Caki2 (cell line): ENCODE results near the gene ARAP1. TPM values are rescaled to one million over a fixed set of nuclear protein-coding genes. Genes with fewer than 3 reads are reported as not detected.

Experiments
- DNase-seq: peaks from one replicate; pipeline ENCODE4 v3.0.0-alpha.2; 2015; ENCODE audit warnings: low read depth
- in situ Hi-C: cut with HindIII; loops from 2 replicates; pipeline ENCODE4 v1.10.0; 2016; ENCODE audit warnings: low sequenced_read_pairs, low pct_unique_long_range_greater_than_20kb, mixed read lengths
- total RNA-seq: library from RNA; depleted of rRNA; stranded (reverse); fragments of >200 nt; shearing (Covaris generic); gene quantifications from 2 replicates; pipeline ENCODE4 v1.2.3, GENCODE V29; 2014; ENCODE audit warnings: low replicate concordance

Gene ARAP1
- total RNA-seq, 1 experiment from 2014 or later = 45.6 TPM

- no peak for DNase-seq
- in situ Hi-C loops = no loop called here
These were observed 93.1 kb downstream of the ARAP1 start for GRCh38 chr11:72658989-72659640.

- DNase-seq = no peak
- in situ Hi-C loops = no loop called here
These were observed 94.7 kb downstream of the ARAP1 start for GRCh38 chr11:72657411-72658100.

DNA sequence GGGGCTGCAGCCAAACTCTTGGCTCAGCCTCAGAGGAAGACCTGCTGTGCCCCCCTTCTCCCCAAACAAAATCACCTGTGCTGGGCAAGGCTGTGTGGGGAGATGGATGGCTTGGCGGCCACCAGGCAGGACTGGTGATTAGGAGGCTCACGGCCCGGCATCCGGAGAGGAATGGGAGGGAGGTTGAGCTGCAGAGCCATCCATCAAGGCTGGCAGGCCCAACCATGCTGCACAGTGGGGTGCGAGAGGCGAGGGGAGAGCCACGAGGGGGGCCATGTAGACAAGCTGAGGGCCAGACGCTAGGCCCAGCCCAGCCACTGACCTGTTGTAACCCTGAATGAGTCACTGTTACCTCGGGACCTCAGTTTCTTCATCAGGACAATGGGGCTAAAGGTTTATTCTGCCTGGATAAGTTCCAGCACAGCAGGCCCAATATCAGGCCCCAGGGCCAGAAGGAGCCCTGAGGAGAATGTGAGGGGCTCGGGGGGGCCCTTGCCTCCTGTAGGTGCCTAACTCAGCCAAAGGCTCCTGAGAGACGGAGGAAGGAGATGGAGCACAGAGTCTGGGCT, 96.2 kb downstream of the ARAP1 start:
- in situ Hi-C loops = no loop called here
- no peak for DNase-seq

- no peak for DNase-seq
- in situ Hi-C loops = no loop called here
These were observed 97.2 kb downstream of the ARAP1 start for GRCh38 chr11:72655014-72655413.

GRCh38 chr11:72653649-72654048, 98.6 kb downstream of the ARAP1 start:
- in situ Hi-C loops = no loop called here
- no peak for DNase-seq

GRCh38 chr11:72652873-72653630, 99.2 kb downstream of the ARAP1 start:
- no peak for DNase-seq
- in situ Hi-C loops = no loop called here

- in situ Hi-C loops = no loop called here
- no peak for DNase-seq
These were observed 100.1 kb downstream of the ARAP1 start for GRCh38 chr11:72652133-72652532.

DNA sequence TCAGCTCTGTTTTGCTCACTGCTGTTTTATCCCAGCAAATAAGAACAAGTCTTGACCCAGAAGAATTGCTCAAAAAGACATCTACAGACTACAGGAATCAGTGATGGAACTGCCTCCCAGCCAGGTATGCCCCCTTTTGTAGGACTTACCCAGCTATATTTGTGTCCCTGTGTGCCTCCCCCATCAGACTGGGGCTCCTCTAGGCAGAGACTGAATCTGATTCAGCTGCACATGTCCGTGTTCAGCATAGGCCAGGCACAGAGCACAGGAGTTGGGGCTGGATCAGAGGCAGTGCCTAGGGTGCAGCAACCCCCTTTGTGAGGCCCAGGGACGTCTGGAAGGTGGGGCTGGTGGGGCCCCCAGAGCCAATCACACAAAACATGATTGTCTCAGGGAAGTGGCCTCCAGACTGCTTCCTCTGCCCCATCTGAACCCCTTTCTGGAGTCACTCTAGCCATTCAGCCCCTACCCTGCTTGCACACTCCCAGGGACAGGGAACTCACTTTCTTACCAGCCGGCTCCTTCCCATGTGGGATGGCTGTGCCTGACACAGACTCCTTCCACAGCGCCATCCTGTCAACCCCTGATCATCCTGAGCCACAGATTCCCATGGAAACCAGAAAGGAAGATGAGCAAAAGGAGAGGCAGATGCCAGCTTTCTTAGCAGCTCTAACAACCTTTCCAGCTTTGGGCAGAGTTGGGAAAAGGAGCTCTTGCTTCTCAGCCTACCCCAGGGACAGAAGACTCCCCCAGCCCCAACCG, 102.8 kb downstream of the ARAP1 start:
- no peak for DNase-seq
- in situ Hi-C loops = no loop called here

DNA sequence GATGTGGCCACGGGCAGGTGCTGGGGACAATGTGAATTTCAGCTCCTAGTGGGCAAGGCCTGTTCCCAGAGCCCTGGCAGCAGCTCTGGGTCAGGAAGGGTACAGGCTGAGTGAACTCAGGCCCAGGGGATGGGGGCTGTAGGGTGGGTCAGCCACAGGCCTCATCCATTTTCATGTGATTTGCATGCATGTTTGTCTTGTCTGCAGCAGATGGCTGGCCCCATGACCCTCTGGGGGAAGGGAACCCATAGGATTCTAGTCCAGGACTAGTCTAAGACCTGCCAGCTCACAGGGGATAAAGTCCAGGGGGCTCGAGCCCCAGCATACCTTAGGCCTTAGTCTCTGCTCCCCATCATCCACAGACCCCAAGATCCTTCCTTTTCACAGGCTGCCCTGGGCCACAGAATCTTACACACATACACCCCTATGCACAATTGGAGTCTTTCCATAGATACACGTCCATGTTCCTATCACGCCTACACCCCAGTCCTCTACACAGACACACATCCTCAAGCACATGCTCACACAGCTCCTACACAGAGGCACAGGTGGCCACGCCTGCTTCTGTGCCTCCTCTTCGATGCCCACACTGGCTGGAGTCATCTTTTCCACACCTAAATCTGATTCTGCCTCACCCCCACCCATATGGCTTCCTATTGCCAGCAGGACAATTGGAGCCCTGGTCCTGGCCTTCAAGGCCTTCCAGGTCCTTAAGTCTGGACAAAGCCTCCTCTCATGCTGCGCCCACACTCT, 103.6 kb downstream of the ARAP1 start:
- in situ Hi-C loops = no loop called here

DNA sequence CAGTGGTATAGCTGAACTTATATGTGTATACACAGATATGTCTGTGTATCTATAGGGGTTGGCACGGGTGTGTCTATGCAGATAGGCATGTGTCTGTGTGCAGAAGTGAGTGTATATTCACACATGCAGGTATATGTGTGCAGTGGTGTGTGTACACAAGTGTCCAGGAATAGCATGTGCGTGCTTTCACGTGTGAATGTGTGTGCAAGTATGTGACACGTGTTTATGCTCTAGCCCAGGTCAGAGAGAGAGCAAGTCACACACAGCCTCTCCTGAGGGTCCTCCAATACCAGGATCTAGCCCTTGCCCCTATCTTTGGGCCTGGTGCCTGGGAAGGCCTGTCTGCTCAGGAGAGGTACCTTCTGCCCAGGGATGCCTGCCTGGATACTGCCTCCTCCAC, 104.3 kb downstream of the ARAP1 start:
- in situ Hi-C loops = no loop called here
- no peak for DNase-seq

More for the DNA sequence above, 103.6 kb downstream of the ARAP1 start:
- DNase-seq = no peak

DNA sequence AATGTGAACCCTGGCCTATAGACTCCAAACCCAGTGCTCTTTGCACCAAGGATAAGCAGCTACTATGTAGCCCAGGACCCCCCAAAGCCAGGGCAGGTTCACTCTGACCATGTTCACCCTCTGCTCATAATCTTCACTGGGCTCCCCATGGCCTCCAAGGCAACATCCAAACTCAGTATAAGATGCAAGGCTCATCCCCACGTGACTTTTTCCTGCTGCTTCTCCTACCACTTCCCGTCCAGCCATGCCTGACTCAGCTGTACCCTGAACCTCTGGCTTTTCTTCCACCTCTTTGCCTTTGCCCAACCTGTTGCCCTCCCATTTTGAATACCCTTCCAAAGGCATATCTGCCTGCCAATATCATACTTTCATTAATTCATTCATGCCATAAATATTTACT, 105.7 kb downstream of the ARAP1 start:
- in situ Hi-C loops = no loop called here
- no peak for DNase-seq

DNA sequence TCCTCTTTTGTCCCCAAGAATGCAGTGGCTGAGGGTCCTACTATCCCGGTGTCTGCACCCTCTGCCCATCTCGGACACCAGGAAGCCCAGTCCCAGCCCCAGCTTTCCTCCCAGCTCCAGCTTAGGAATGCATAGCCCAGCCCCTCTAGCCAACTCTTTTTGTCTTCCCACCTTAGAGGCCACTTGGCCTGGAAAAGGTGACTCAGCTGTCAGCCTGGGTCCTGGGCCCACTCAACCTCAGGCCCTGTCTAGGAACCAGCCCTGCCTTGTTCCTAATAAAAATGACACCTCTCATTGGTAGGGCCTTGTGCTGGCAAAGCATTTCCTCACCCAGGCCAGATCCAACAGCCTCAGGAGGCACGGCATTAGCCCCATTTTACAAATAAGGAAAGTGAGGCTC, 106.2 kb downstream of the ARAP1 start:
- DNase-seq = no peak
- in situ Hi-C loops = no loop called here

DNA sequence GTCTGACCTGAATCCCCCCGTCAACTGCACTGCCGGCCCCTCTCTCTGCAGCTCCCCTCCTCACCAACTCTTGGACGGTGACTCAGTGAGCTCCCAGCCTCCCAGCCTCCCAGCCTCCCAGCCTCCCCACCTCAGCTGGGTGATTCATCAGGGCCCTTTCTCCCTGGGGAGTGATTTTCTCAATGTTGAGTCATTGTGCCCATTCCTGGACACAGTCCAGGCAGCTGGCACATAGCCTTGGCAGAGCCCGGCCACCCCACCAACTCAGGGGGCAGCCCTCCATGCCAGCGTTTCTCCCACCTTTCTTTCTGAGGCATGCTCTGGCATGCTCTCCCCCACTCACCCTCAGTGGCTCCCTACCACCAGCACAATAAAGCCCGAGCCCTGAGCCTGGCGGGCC, 108.7 kb downstream of the ARAP1 start:
- DNase-seq = peak; percentile 64
- in situ Hi-C loops = no loop called here

DNA sequence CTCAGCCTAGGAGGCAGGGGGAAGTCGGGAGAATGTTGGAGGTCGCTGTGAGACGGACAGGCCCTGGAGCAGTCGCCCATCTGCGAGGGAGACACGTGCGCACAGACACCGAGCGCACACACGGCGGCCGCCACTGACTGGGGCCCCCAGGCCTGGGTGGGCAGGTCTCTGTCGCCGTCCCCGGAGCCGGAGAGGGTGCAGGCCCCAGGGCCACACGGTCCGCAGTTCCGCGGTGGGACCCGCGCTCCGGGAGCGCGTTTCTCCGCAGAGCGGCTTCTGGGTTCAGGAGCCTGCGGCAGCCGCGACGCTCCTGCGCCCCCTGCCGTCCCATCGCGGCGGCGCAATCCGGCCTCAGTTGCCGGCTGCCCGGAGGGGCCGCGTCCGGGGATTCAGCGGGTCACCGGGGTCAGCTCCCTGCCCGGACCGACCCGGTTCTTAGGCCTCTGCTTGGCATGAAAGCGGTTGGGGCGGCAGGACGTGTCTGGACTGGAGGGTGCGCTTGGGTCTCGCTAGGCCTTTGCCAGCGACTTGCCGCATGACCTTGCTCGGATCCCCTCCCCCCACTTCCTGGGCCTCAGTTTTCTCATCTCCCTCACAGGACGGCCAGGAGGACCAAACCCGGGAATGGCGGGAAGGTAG, 109.2 kb downstream of the ARAP1 start:
- in situ Hi-C loops = no loop called here
- peak; percentile 68 for DNase-seq

- in situ Hi-C loops = no loop called here
- peak; percentile 28 for DNase-seq
These were observed 109.9 kb downstream of the ARAP1 start for GRCh38 chr11:72642043-72642883.

DNA sequence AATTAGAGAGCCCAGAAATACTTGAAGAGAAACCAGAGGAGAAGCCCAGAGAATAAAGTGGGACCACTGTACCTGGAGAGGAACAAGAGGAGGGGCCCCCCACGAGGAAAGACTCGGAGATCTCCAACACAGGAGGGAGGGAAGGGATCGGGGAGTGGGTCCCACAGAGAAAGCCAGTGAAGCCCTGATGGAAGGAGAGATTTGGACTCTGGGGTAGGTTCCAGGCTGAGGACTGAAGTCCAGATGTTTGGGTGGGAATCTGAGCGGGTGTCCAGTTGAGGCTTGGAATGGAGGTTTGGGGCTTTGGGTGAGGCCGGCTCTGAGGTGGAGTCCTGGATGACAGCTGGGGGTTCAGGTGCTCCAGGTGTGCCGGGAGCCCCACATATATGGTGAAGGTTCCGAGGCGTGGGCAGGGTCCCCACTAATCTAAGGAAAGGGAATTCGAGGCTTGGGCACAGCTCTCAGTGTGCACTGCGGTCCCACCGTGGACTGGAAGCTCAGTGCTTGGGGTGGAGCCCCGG, 110.6 kb downstream of the ARAP1 start:
- DNase-seq = no peak
- in situ Hi-C loops = no loop called here
